Activated CD4-positive, alpha-beta T cell treated with anti-CD3 and anti-CD28 coated beads, Interleukin-2, amount 10 ng/mL, durations not matched to agents 7 days and 5 days (primary cell): ENCODE measurements around the gene EREG. TPM values are rescaled to one million over a fixed set of nuclear protein-coding genes. Genes with fewer than 3 reads are reported as not detected.

ENCODE experiments used
- CTCF ChIA-PET: fragments of 350-600 bp; sonication (Branson Sonifier 250); formaldehyde crosslinking; loops from one replicate; lab custom pipeline; 2021; ENCODE audit warnings: antibody characterized with exemption; lab: Charles Lee
- POLR2A ChIA-PET: fragments of 350-600 bp; sonication (Branson Sonifier 250); formaldehyde crosslinking; loops from one replicate; lab custom pipeline; 2021; ENCODE audit warnings: antibody characterized with exemption; lab: Charles Lee
- DNase-seq: peaks from one replicate; pipeline ENCODE4 v3.0.0-alpha.2; 2020
- H3K27ac Mint-ChIP-seq: one replicate; pipeline ENCODE4 v1.8.0; 2021; ENCODE audit warnings: mild to moderate bottlenecking, moderate library complexity, mixed read lengths
- H3K27me3 Mint-ChIP-seq: one replicate; pipeline ENCODE4 v1.8.0; 2021; ENCODE audit warnings: mixed read lengths
- H3K36me3 Mint-ChIP-seq: one replicate; pipeline ENCODE4 v1.8.0; 2021; ENCODE audit warnings: low read depth, mixed read lengths
- H3K4me1 Mint-ChIP-seq: one replicate; pipeline ENCODE4 v1.8.0; 2021; ENCODE audit warnings: mixed read lengths
- H3K4me3 Mint-ChIP-seq: one replicate; pipeline ENCODE4 v1.8.0; 2021; ENCODE audit warnings: mild to moderate bottlenecking, moderate library complexity, mixed read lengths
- H3K9me3 Mint-ChIP-seq: one replicate; pipeline ENCODE4 v1.8.0; 2021; ENCODE audit warnings: mixed read lengths
- total RNA-seq, 2 experiments: library from RNA; stranded (reverse); gene quantifications; one replicate each; pipeline ENCODE4 v1.2.3, GENCODE V29; 2021

Gene EREG
- total RNA-seq, 2 experiments from 2014 or later, result not detected

DNA sequence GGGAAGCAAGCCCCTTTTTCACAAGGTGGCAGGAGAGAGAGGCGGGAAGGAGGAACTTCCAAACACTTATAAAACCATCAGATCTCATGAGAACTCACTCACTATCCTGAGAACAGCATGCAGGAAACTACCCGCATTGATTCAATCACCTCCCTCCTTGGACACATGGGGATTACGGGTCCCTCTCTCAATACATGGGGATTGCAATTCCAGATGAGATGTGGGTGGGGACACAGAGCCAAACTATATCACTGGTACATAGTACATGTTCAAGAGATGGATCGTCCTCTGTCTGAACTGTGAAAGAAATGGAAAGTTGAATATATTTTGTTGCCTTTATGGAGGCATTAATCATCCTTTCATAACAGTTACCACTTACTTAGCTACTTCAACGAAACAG lies 12.8 kb downstream of the EREG start:
- Mint-ChIP-seq H3K27ac (no peak overlapping the region), H3K4me1 (no peaks in the 10 kb centered on the region), H3K9me3 (no peaks in the 10 kb centered on the region), H3K36me3 (no peaks in the 10 kb centered on the region), H3K27me3 (no peaks in the 10 kb centered on the region), H3K4me3 (no peak overlapping the region)
- POLR2A ChIA-PET, result no interaction called here
- CTCF ChIA-PET, result interaction anchor here (0.6 to 1.0 kb wide), 6 partner anchors 14 to 714 kb away, joined by 3 to 4 read pairs (median 3); no protein-coding TSS in a partner anchor
- DNase-seq, result no peak

DNA sequence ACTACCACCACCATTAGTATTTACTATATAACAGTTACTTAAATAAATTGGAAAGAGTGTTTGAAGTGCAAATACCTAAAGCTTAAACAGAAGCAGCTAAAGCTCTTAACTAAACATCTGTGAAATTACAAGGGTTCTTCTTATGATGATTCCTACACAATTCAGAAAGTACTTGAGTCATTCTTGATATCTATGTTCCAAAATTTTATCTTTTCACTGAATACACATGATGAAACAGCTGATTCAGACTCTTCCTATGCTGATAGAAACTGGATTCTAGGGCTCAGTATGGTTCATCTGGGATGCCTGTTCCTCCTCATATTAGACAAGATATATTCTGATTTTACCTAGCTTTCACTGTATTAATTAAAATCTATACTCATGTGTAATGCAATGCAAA lies 13.6 kb downstream of the EREG start:
- ChIA-PET CTCF (no interaction called here), POLR2A (no interaction called here)
- H3K27ac Mint-ChIP-seq, result no peak overlapping the region
- H3K9me3 Mint-ChIP-seq, result no peaks in the 10 kb centered on the region
- H3K4me1 Mint-ChIP-seq, result no peaks in the 10 kb centered on the region
- no peak for DNase-seq
- H3K4me3 Mint-ChIP-seq, result no peak overlapping the region
- H3K27me3 Mint-ChIP-seq, result no peaks in the 10 kb centered on the region
- no peaks in the 10 kb centered on the region for H3K36me3 Mint-ChIP-seq

DNA sequence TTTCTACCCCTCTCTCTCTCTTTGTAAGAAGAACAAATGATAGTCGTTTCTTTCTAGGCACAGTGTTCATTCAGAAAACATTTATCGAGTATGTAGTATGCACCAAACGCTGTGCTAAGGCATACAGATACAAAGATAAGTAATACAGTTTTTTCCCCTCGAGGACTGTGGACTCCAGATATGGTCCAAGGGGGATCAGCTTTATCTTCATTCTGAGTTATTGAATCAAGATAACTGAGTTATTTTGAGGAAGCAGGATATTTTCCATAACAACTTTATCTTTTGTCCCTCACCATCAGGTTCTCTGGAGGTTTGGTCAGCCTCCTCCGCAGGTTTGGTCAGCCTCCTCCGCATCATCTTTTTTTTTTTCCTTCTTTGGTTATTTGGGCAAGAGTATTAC lies 15.0 kb downstream of the EREG start:
- Mint-ChIP-seq H3K9me3 (no peaks in the 10 kb centered on the region), H3K27ac (no peak overlapping the region), H3K4me1 (no peaks in the 10 kb centered on the region), H3K27me3 (no peaks in the 10 kb centered on the region), H3K36me3 (no peaks in the 10 kb centered on the region), H3K4me3 (no peak overlapping the region)
- CTCF ChIA-PET, result no interaction called here
- POLR2A ChIA-PET, result no interaction called here
- DNase-seq, result no peak

DNA sequence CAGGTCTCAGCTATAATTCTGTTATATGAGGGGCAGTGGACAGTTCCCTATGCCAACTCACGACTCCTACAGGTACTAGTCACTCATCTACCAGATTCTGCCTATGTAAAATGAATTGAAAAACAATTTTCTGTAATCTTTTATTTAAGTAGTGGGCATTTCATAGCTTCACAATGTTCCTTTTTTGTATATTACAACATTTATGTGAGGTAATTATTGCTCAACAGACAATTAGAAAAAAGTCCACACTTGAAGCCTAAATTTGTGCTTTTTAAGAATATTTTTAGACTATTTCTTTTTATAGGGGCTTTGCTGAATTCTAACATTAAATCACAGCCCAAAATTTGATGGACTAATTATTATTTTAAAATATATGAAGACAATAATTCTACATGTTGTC lies 20.4 kb downstream of the EREG start:
- Mint-ChIP-seq H3K4me3 (no peak overlapping the region), H3K36me3 (no peaks in the 10 kb centered on the region), H3K27ac (no peak overlapping the region), H3K4me1 (no peaks in the 10 kb centered on the region), H3K27me3 (peaks cover 5% of the 10 kb centered on the region), H3K9me3 (no peaks in the 10 kb centered on the region)
- no peak for DNase-seq
- POLR2A ChIA-PET, result no interaction called here
- CTCF ChIA-PET, result no interaction called here

DNA sequence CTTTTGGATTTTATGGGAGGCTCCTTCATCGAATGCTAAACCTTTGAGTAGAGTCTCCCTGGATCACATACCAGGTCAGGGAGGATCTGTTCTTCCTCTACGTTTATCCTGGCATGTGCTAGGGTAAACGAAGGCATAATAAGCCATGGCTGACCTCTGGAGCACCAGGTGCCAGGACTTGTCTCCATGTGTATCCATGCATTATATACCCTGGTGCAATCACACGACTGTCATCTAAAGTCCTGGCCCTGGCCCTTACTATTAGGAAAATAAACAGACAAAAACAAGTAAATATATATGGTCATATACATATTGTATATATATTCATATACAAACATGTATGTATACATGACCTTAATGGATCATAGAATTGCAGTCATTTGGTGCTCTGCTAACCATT lies 21.2 kb downstream of the EREG start:
- Mint-ChIP-seq H3K36me3 (no peaks in the 10 kb centered on the region), H3K4me1 (no peaks in the 10 kb centered on the region), H3K9me3 (no peaks in the 10 kb centered on the region), H3K4me3 (no peak overlapping the region), H3K27me3 (peaks cover 5% of the 10 kb centered on the region), H3K27ac (no peak overlapping the region)
- POLR2A ChIA-PET, result no interaction called here
- DNase-seq, result no peak
- CTCF ChIA-PET, result no interaction called here

DNA sequence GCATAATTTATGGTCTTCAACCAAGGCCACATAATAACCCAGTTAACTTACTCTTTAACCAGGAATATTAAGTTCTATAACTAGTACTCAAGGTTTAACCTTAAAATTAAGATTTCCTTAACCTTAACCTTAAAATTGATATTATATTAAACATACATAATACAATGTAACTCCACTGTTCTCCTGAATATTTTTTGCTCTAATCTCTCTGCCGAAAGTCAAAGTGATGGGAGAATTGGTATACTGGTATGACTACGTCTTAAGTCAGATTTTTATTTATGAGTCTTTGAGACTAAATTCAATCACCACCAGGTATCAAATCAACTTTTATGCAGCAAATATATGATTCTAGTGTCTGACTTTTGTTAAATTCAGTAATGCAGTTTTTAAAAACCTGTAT lies 22.8 kb downstream of the EREG start:
- Mint-ChIP-seq H3K9me3 (no peaks in the 10 kb centered on the region), H3K27me3 (peaks cover 5% of the 10 kb centered on the region), H3K27ac (no peak overlapping the region), H3K4me1 (no peaks in the 10 kb centered on the region), H3K36me3 (no peaks in the 10 kb centered on the region), H3K4me3 (no peak overlapping the region)
- ChIA-PET POLR2A (no interaction called here), CTCF (no interaction called here)
- no peak for DNase-seq

DNA sequence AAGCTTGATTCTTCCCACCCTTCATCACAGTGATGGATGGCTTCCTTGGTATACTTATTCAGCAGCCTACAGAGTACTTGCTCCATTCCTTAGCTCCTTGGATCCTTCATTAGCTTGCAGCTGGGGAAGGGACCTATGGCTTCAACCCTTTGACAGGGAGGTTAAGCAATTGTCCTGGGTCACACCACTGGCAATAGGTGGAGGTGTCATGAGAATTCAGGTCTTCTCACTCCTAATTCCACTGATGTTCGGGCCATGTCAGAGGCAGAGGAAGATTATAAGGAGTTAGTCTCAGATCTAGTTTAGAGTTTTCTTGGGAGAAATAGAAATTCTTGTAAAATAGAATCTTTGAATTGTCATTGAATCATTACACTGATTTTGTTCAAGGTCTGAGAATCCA lies 24.5 kb downstream of the EREG start:
- no peaks in the 10 kb centered on the region for H3K4me1 Mint-ChIP-seq
- no peak for DNase-seq
- H3K27ac Mint-ChIP-seq, result no peak overlapping the region
- H3K27me3 Mint-ChIP-seq, result peaks cover 5% of the 10 kb centered on the region
- POLR2A ChIA-PET, result no interaction called here
- H3K9me3 Mint-ChIP-seq, result no peaks in the 10 kb centered on the region
- CTCF ChIA-PET, result no interaction called here
- H3K4me3 Mint-ChIP-seq, result no peak overlapping the region
- no peaks in the 10 kb centered on the region for H3K36me3 Mint-ChIP-seq

DNA sequence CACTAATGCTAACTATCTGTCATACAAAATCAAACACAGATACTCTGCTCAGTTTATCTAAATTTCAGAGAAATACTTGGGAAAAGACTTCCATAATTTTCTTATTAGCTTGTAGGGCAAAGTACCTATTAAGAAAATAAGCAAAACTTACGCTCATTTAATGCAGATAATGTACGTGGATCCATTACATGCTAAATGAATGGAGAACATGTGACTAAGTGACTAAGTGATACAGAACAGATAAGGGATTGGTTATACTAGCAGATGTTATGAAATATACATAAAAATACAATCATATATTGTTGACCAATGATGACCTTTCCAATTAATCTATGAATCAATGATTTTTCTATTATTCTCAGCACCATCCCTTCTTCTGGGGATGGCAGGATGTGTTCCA lies 25.7 kb downstream of the EREG start:
- Mint-ChIP-seq H3K9me3 (no peaks in the 10 kb centered on the region), H3K4me3 (no peak overlapping the region), H3K4me1 (no peaks in the 10 kb centered on the region), H3K36me3 (no peaks in the 10 kb centered on the region), H3K27ac (no peak overlapping the region), H3K27me3 (peaks cover 5% of the 10 kb centered on the region)
- POLR2A ChIA-PET, result no interaction called here
- no peak for DNase-seq
- CTCF ChIA-PET, result no interaction called here

DNA sequence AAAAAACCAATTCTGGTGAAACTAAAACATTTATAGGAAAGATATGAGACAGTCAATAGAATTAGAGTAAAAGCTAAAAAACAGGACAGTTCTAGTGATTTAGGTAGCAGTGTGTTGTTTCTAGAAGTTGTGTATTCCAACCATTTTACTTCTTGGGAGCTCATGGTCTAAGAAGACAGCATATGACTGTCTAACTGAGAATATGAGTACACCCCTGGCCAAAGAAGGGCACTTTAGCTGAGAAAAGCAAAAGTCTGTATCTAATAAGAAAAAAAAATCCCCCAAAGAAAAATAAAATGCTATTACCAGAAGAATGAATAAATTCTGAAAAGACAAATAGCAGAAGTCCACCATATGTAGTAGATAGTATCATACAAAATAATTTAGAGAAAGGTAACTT lies 26.4 kb downstream of the EREG start:
- Mint-ChIP-seq H3K27me3 (peaks cover 5% of the 10 kb centered on the region), H3K27ac (no peak overlapping the region)

DNA sequence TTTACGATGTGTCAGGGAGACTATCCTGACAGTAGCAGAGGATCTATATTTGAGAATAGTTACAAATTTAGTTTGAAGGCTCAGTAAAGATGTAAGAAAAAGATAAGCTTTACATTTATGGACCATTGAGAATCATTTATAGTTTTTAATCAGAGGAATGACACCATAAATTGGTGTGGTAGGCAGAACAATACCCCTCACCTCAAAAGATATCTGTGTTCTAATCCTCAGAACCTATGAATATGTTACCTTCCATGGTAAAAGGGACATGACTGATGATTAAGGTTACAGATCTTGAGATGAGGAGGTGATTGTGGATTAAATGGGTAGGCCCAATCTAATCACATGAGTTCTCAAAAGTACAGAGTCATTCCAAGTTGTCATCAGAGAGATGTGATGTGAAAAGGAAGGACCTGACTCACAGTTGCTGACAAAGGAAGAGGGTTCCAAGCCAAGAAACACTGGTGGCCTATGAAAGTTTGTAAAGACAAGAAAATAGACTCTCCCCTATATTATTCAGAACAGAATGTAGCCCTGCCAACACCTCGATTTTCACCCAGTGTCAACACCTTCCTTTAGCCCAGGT lies 27.0 kb downstream of the EREG start:
- Mint-ChIP-seq H3K27ac (no peak overlapping the region), H3K9me3 (no peaks in the 10 kb centered on the region), H3K27me3 (peaks cover 5% of the 10 kb centered on the region), H3K4me1 (no peaks in the 10 kb centered on the region), H3K4me3 (no peak overlapping the region), H3K36me3 (no peaks in the 10 kb centered on the region)
- ChIA-PET CTCF (interaction anchor here (0.6 kb wide), 1 partner anchor 15 kb away, joined by 3 read pairs; no protein-coding TSS in a partner anchor), POLR2A (no interaction called here)
- DNase-seq, result no peak

More for the DNA sequence above, 26.4 kb downstream of the EREG start:
- Mint-ChIP-seq H3K9me3 (no peaks in the 10 kb centered on the region), H3K4me3 (no peak overlapping the region), H3K36me3 (no peaks in the 10 kb centered on the region), H3K4me1 (no peaks in the 10 kb centered on the region)
- CTCF ChIA-PET, result interaction anchor here (0.6 kb wide), 1 partner anchor 14 kb away, joined by 3 read pairs; no protein-coding TSS in a partner anchor
- POLR2A ChIA-PET, result no interaction called here
- DNase-seq, result no peak

DNA sequence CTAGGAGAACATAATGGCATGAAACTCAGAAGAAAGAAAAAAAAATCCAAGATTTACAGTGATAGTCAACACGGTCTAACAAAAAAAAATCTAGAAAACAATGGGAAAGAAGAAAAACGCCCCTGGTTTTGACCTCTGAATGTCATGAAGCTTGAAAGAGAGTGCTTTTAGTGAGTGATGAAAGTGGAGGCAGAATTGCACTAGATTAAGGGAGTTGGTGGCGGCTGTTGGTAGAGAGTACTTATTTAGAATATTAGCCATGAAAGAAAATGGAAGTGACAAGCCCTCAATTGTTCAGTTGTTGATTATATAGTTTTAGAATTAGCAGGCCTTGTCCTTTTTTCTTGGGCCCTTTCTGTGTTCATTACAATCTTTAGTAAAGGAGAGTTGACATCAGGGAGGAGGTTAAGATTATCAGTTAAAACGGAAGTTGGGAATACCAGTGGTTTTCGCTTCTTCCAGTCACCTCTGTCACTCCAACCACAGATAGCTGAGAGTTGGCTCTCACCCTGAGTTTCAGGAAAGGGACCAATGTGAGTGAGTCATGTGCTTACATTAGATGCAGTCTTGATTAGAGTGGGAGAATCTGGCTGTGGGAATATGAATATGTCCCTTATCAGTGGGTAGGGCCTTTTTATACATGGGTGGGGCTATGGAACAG lies 29.7 kb downstream of the EREG start:
- Mint-ChIP-seq H3K4me1 (peaks cover 6% of the 10 kb centered on the region), H3K36me3 (no peaks in the 10 kb centered on the region), H3K27me3 (no peaks in the 10 kb centered on the region), H3K27ac (no peak overlapping the region), H3K9me3 (no peaks in the 10 kb centered on the region), H3K4me3 (no peak overlapping the region)
- no peak for DNase-seq
- ChIA-PET POLR2A (no interaction called here), CTCF (no interaction called here)

DNA sequence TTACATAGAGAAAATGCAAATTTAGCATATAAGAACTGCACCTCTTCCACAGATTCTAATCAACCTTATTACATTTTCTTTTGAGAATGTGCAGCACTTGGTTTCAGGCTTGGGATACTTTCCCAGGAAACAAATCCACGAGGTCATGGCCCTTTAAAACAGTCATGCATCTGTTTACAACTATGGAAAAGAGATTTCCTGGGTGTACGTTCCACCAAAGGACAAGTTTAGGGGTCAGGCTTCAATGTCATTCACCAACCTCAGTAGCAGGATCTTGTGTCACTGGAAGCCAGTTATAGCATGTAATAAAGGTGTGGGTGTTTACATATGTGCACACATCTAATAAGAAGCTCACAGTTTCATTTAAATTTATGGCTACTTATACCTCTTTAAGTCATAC lies 30.7 kb downstream of the EREG start:
- Mint-ChIP-seq H3K27ac (no peak overlapping the region), H3K27me3 (no peaks in the 10 kb centered on the region), H3K36me3 (no peaks in the 10 kb centered on the region), H3K4me1 (peaks cover 6% of the 10 kb centered on the region), H3K4me3 (no peak overlapping the region), H3K9me3 (no peaks in the 10 kb centered on the region)
- POLR2A ChIA-PET, result no interaction called here
- DNase-seq, result no peak
- CTCF ChIA-PET, result no interaction called here

DNA sequence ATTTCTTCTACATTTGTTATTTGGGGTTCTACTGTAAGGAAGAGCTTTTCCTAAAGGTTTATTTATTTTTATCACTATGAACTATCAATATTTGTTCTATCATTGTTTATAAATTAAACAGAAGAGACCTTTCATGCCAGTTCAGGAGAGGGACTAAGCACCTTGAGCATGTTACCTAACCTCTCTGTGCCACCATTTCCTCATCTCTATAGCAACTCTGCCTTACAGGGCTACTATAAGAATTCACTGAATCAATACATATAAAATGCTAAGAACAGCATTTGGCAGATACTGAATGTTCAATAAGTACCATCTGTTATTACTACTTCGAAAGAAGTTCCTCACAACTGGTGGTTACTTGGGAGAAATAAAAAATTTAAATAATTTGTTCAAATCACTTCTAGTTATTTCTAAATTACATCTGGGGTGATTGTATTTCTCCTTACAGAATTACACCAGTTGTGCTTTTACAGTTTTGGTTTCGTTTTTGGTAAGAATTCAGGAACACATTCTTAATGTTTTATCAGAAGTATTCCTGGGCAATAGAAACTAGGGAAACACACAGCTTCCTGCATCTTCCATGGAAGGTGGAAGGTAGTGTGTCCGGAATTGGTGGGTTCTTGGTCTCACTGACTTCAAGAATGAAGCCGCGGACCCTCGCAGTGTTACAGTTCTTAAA lies 32.9 kb downstream of the EREG start:
- ChIA-PET POLR2A (no interaction called here), CTCF (no interaction called here)
- peaks cover 2% of the 10 kb centered on the region for H3K27me3 Mint-ChIP-seq
- no peak for DNase-seq
- no peaks in the 10 kb centered on the region for H3K36me3 Mint-ChIP-seq
- H3K4me1 Mint-ChIP-seq, result peaks cover 6% of the 10 kb centered on the region
- peak overlapping the region; percentile 98 for H3K27ac Mint-ChIP-seq
- no peaks in the 10 kb centered on the region for H3K9me3 Mint-ChIP-seq
- peak overlapping the region; percentile 91 for H3K4me3 Mint-ChIP-seq
